GM12878 (cell line): Measurements from ENCODE around the gene HPCA.

Experiments used
- DPF2 ChIP-seq: fragments of 450-650 bp; IDR thresholded peaks from 2 replicates; pipeline ENCODE4 v1.6.1; 2017; ENCODE audit warnings: mild to moderate bottlenecking
- EZH2 ChIP-seq: IDR thresholded peaks from 2 replicates; pipeline ENCODE4 v1.6.1; 2012; ENCODE audit warnings: low read depth, mild to moderate bottlenecking, control low read depth, inconsistent platforms, low read length, borderline replicate concordance; ENCODE audit not compliant: control insufficient read depth

DNA sequence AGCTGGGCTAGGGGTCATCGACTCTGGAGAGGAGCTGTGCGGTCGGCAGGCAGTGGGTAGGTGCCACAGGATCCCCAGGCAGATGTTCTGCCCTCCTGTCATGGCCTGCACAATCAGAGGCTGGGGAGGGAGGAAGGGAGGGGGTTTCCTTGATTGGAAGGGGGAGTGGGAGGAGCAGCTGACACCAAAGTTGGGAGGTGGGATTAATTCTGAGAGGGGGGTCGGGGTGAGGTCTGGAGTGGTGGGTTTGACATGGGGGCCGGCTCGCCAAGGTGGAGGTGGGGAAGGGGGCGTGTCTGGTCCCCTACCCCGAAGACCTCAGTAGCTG is 651 bp upstream of the HPCA start:
- TF ChIP-seq DPF2 = no peak
- no peak for TF ChIP-seq EZH2
